Heart right ventricle (tissue), 16 donors: ENCODE results near the gene CYP4A11. TPM values are rescaled to one million over a fixed set of nuclear protein-coding genes. Genes with fewer than 3 reads are reported as not detected.
"Not testable (repeated sequence)": the region's sequence is repeated elsewhere in the genome, so short reads cannot be mapped to it uniquely, and the experiment has no call there.

ENCODE experiments used
- ATAC-seq, 8 donors: fragments of 200-7000 bp; cut with Tn5 transposase; one replicate each; pipeline ENCODE4 v1.9.1; 2020; ENCODE audit warnings: mild to moderate bottlenecking in 8 of 8, moderate library complexity in 8 of 8, moderate number of reproducible peaks in 1 of 8
- DNase-seq, 2 donors: peaks; one replicate each; pipeline ENCODE4 v3.0.0-alpha.2; 2020
- H3K27ac ChIP-seq, 10 donors: fragments of 200-600 bp; sonication (generic) in 2 of 10; one replicate each; pipeline versions ENCODE4 v1.5.0 to v1.8.0; 2020 to 2022; ENCODE audit warnings: mild to moderate bottlenecking in 3 of 10
- H3K27me3 ChIP-seq, 7 donors: fragments of 200-600 bp; one replicate each; pipeline ENCODE4 v1.8.0; 2021 to 2022; ENCODE audit warnings: mild to moderate bottlenecking in 2 of 7
- H3K36me3 ChIP-seq, 9 donors: fragments of 200-600 bp; sonication (generic) in 1 of 9; one replicate each; pipeline versions ENCODE4 v1.5.0 to v1.8.0; 2020 to 2022; ENCODE audit warnings: mild to moderate bottlenecking in 2 of 9
- H3K4me1 ChIP-seq, 9 donors: fragments of 200-600 bp; sonication (generic) in 1 of 9; one replicate each; pipeline versions ENCODE4 v1.5.0 to v1.8.0; 2020 to 2022; ENCODE audit warnings: mild to moderate bottlenecking in 4 of 9
- H3K4me3 ChIP-seq, 10 donors: fragments of 200-600 bp; sonication (generic) in 2 of 10; one replicate each; pipeline versions ENCODE4 v1.5.0 to v1.8.0; 2020 to 2022; ENCODE audit warnings: mild to moderate bottlenecking in 7 of 10, moderate library complexity in 2 of 10
- H3K9me3 ChIP-seq, 11 donors: fragments of 200-600 bp in 10 of 11; sonication (generic) in 2 of 11; one replicate each; pipeline versions ENCODE4 v1.5.0 to v1.8.0; 2013 to 2022; ENCODE audit warnings: mild to moderate bottlenecking in 2 of 11, control low read depth in 1 of 11, moderate library complexity in 1 of 11
- WGBS, 2 donors: extraction: QIAGEN DNeasy Blood & Tissue Kit; methylation state at CpG; one replicate each; pipeline ENCODE4 v1.1.7; 2013; ENCODE audit warnings: inconsistent platforms in 1 of 2; 5-methylcytosine and 5-hydroxymethylcytosine counted together
- intact Hi-C, 10 donors: fragments of 100-400 bp; cut with DNase I; formaldehyde crosslinking; loops; one replicate each; pipeline versions ENCODE4 v1.11.1 to v1.14.2; 2022
- polyA plus RNA-seq, 2 donors: library from polyadenylated mRNA; stranded (reverse); fragments of 200-250 nt; gene quantifications; one replicate each; pipeline ENCODE4 v1.2.3, GENCODE V29; 2013
- total RNA-seq, 10 donors: library from RNA; stranded (reverse); fragmentation: NEBNext Ultra II Directional in 3 of 10; extraction: Animal tissue kit (Norgen Biotek cat#: 25700) in 3 of 10; gene quantifications; one replicate each; pipeline versions ENCODE4 v1.2.1 to v1.2.4, GENCODE V29; 2021 to 2023
- TF ChIP-seq, protein P1 (sequence below), 9 donors: fragments of 200-600 bp; sonication (generic) in 2 of 9; IDR thresholded peaks; one replicate each; pipeline versions ENCODE4 v1.5.0 to v1.8.0; 2021 to 2022; ENCODE audit warnings: antibody characterized with exemption in 9 of 9, mild to moderate bottlenecking in 5 of 9, moderate library complexity in 1 of 9
- donor health status: Arrhythmogenic right ventricular cardiomyopathy.
- donor health status: ischemic (EF 13 %, LVEDD 7.1; RV severe dilation, severe dysfunction).
- donor health status: healthy with polysubstance abuse.
- donor health status: DM: no; HTN: yes; CAD: no.
- donor health status: DM: no; HTN: no; CAD: no.
- donor health status: ischemic (EF 25% LVEDD 6.9; RV normal size, moderate dysfunction).
- donor health status: ischemic (EF 25% LVEDD 5.7; RV mildly dilated, moderate dysfunction).
- donor health status: healthy.
- donor health status: DM: yes; HTN: yes; CAD: no.
- donor health status: Ischemic cardiomyopathy.
- donor health status: ischemic (EF 35%, LVEDD 5.7; RV mildly dilated, moderate dysfunction).
- donor health status: nonischemic (EF 11% LVEDD 7.7; RV severe dilation, severe dysfunction).
- donor health status: DM: yes; HTN: yes; CAD: no.
- donor health status: PGD.
- donor health status: ischemic (EF 29% LVEDD 5.4; RV normal size, mild dysfunction).
- donor health status: nonischemic (EF 23%, LVEDD 6.1; RV moderate dilation, normal function).

Gene CYP4A11
- total and polyA plus RNA-seq, 12 donors, result 0.01 to 0.25 (median 0.15) TPM; not detected in 9

DNA sequence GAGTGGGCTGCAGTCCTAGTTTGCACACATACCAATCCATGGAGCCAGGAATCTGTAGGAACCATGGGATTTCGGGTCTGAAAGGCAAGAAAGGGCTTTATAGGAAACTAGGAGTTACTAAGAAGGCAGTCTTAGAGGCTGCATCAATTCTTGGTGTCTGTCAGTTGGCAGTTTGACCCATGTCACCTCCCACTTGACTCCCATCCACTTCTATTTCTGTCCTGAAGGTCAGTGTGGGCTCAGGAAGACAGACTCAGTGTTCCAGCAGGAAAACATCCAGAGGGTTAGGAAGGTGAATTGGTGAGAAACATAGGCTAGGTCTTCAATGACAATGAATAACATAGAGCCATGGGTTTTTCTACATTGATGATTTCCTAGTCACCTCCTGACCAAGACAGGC is 4.0 kb downstream of the CYP4A11 start:
- WGBS, 2 donors, result 26 to 48% methylated on average over 1 of the region's 1 CpG
- intact Hi-C loops, result no loop called here
- DNase-seq, result no peak
- Histone ChIP-seq H3K4me1 (peaks cover 0 to 6% (median 0%) of the 10 kb centered on the region in 9 donors), H3K9me3 (no peaks in the 10 kb centered on the region), H3K27ac (no peak overlapping the region), H3K27me3 (peaks cover 0 to 3% (median 0%) of the 10 kb centered on the region in 7 donors), H3K4me3 (no peak overlapping the region), H3K36me3 (no peaks in the 10 kb centered on the region)
- TF ChIP-seq, protein P1, sequence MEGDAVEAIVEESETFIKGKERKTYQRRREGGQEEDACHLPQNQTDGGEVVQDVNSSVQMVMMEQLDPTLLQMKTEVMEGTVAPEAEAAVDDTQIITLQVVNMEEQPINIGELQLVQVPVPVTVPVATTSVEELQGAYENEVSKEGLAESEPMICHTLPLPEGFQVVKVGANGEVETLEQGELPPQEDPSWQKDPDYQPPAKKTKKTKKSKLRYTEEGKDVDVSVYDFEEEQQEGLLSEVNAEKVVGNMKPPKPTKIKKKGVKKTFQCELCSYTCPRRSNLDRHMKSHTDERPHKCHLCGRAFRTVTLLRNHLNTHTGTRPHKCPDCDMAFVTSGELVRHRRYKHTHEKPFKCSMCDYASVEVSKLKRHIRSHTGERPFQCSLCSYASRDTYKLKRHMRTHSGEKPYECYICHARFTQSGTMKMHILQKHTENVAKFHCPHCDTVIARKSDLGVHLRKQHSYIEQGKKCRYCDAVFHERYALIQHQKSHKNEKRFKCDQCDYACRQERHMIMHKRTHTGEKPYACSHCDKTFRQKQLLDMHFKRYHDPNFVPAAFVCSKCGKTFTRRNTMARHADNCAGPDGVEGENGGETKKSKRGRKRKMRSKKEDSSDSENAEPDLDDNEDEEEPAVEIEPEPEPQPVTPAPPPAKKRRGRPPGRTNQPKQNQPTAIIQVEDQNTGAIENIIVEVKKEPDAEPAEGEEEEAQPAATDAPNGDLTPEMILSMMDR (IDR thresholded peaks at IDR 0.05), result no peak
- ATAC-seq, result peak in 1 of 8 donors; percentile 57

DNA sequence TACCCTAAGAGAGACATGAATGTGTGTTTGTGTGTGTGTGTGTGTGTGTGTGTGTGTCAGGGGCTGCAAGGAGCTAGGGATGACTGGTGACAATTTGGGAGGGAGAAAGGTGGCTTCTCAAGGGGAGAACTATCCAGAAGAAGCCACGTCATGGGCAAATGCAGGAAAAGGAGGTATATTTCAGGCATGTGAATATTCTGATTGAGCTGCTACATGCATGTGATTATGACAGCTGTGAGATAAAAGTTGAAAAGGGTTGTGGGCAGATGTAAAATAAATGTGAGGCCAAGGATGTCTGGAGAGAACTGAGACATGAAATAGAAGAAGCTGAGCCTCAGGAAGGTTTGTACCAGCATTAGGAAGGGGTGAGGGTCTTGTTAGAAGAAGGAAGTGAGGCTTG is 4.5 kb downstream of the CYP4A11 start:
- no peak for ATAC-seq
- Histone ChIP-seq H3K9me3 (no peaks in the 10 kb centered on the region), H3K36me3 (no peaks in the 10 kb centered on the region), H3K27me3 (peaks cover 0 to 3% (median 0%) of the 10 kb centered on the region in 7 donors), H3K4me3 (no peak overlapping the region), H3K27ac (no peak overlapping the region), H3K4me1 (peaks cover 0 to 6% (median 0%) of the 10 kb centered on the region in 9 donors)
- intact Hi-C loops, result no loop called here
- WGBS, 2 donors, result 57 to 62% methylated on average over 1 of the region's 1 CpG
- TF ChIP-seq, protein P1 (IDR thresholded peaks at IDR 0.05), result no peak
- DNase-seq, result no peak

DNA sequence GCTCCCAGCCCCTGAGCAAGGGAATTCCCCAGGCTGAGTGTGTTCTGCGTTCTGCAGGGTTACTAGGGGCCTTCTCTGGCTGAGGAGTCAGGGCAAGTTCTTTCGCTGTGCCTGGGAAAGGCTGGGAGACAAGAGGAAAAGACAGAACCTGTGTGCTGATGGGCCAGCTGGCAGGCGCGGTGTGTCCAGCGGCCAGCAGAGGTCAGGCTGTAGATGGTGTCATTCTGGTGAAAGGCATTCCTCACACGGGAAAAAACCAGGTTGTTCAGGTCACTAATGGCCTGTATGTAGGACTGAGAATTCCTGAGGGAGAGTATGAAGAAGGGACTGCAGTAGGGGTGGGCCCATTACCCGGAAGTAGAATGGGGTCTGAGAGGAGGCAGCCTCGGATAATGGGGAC is 6.4 kb downstream of the CYP4A11 start:
- intact Hi-C loops, H3K4me1 ChIP-seq, H3K27me3 ChIP-seq, H3K36me3 ChIP-seq, H3K4me3 ChIP-seq, H3K9me3 ChIP-seq, H3K27ac ChIP-seq: not testable (repeated sequence)
- 25 to 32% methylated on average over 8 of the region's 8 CpGs for WGBS, 2 donors
- DNase-seq (peak in 1 of 2 donors; percentile 18), ATAC-seq (peak in 4 of 8 donors; percentile 30 to 60 (median 40))
- TF ChIP-seq, protein P1 (IDR thresholded peaks at IDR 0.05), result peak; percentile 16 to 58 (median 48)

DNA sequence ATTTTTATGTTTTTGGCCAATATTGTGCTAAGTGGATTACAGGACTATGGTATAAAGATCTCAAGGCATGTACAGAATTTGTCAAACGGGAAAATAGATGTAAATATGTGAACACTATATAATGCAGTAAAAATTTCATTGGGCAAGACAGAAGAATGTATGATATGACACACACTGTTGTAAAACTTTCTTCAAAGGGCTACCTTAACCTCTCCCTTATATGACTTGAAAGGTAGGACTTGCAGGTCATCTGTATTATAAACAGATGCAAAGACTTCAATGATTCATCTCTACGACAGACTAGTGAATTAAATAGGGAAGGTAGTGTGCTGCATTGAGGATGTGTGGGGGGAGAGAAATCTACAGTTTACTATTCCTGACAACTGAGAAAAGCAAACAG is 9.3 kb downstream of the CYP4A11 start:
- H3K4me1 ChIP-seq, intact Hi-C loops, ATAC-seq, H3K4me3 ChIP-seq, H3K9me3 ChIP-seq, DNase-seq, H3K36me3 ChIP-seq, H3K27me3 ChIP-seq, H3K27ac ChIP-seq: not testable (repeated sequence)
- WGBS, 2 donors, result 66 to 77% methylated on average over 2 of the region's 2 CpGs

DNA sequence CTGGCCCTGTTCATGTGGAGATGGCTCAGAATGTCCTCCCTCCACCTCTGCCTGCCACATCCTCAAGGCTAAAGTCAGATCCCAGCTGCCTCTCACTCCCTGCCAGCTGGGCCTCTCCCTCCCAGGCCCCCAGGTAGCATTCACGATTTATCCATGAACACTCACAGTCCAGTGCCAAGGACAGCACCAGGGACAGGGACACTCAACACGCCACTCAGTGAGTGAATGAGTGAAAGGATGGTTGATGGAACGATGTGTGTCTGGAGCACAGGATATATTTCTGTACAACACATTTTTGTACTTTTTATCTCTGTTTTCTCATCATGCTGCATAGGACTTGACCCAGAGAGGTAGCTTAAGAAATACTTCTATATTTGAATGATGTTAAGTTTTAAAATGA is 10.1 kb downstream of the CYP4A11 start:
- Histone ChIP-seq H3K36me3 (no peaks in the 10 kb centered on the region), H3K4me3 (no peak overlapping the region), H3K27ac (no peak overlapping the region), H3K27me3 (no peaks in the 10 kb centered on the region), H3K9me3 (no peaks in the 10 kb centered on the region), H3K4me1 (no peaks in the 10 kb centered on the region)
- TF ChIP-seq, protein P1 (IDR thresholded peaks at IDR 0.05), result no peak
- ATAC-seq, result no peak
- no peak for DNase-seq
- intact Hi-C loops, result no loop called here
- WGBS, 2 donors, result 62 to 63% methylated on average over 3 of the region's 3 CpGs
